ENCODE results near the gene DUSP3. TPM values are rescaled to one million over a fixed set of nuclear protein-coding genes. Genes with fewer than 3 reads are reported as not detected.
A peak's percentile ranks its signal among the peaks of the same experiment; 100 is the strongest.

The DUSP3 gene
- total and polyA plus RNA-seq, 8 donors: 33.0 to 97.8 (median 63.5) TPM

GRCh38 chr17:43779145-43780125 is 658 bp upstream of the DUSP3 start:
- H3K4me3 ChIP-seq: peak overlapping the region; percentile 68 to 96 (median 82)
- TF ChIP-seq POLR2AphosphoS5 (IDR thresholded peaks at IDR 0.05): no peak
- TF ChIP-seq CTCF (IDR thresholded peaks at IDR 0.05): no peak
- no peak for TF ChIP-seq EP300 (IDR thresholded peaks at IDR 0.05)
- no peak for TF ChIP-seq POLR2A (IDR thresholded peaks at IDR 0.05)
- intact Hi-C loops (cut with DNase I; ENCODE audit: low total_unique reads): no loop called here

GRCh38 chr17:43774304-43775250 is 4.2 kb downstream of the DUSP3 start:
- peaks cover 36 to 71% (median 63%) of the 10 kb centered on the region in 4 donors for H3K36me3 ChIP-seq
- H3K4me3 ChIP-seq: no peak overlapping the region
- H3K4me1 ChIP-seq: peaks cover 45 to 78% (median 67%) of the 10 kb centered on the region in 4 donors
- intact Hi-C loops (cut with DNase I; ENCODE audit: low total_unique reads): no loop called here
- no peaks in the 10 kb centered on the region for H3K27me3 ChIP-seq
- WGBS, 5 donors: 92 to 93% (median 92%) methylated on average over 16 of the region's 16 CpGs
- no peaks in the 10 kb centered on the region for H3K9me3 ChIP-seq
- peak overlapping the region in 2 of 5 donors; percentile 1 to 99 for H3K27ac ChIP-seq
- TF ChIP-seq EP300 (IDR thresholded peaks at IDR 0.05): no peak
- TF ChIP-seq POLR2A (IDR thresholded peaks at IDR 0.05): no peak
- no peak for TF ChIP-seq CTCF (IDR thresholded peaks at IDR 0.05)
- no peak for TF ChIP-seq POLR2AphosphoS5 (IDR thresholded peaks at IDR 0.05)
- DNase-seq: no peak

More at GRCh38 chr17:43779145-43780125, 658 bp upstream of the DUSP3 start:
- Histone ChIP-seq H3K9me3 (no peaks in the 10 kb centered on the region), H3K4me1 (peaks cover 36 to 52% (median 44%) of the 10 kb centered on the region in 4 donors), H3K27me3 (no peaks in the 10 kb centered on the region), H3K27ac (peak overlapping the region; percentile 99 to 100 (median 99)), H3K36me3 (peaks cover 2 to 23% (median 15%) of the 10 kb centered on the region in 4 donors)
- no peak for DNase-seq
- 7 to 10% (median 8%) methylated on average over 20 to 26 of the region's 26 CpGs for WGBS, 5 donors

GRCh38 chr17:43772877-43773648 is 5.7 kb downstream of the DUSP3 start:
- H3K27ac ChIP-seq: peak overlapping the region; percentile 22 to 79 (median 72)
- WGBS, 5 donors: 26 to 47% (median 46%) methylated on average over 10 of the region's 10 CpGs
- H3K4me1 ChIP-seq: peaks cover 49 to 86% (median 74%) of the 10 kb centered on the region in 4 donors
- no peaks in the 10 kb centered on the region for H3K9me3 ChIP-seq
- H3K36me3 ChIP-seq: peaks cover 45 to 85% (median 78%) of the 10 kb centered on the region in 4 donors
- DNase-seq: no peak
- no peak overlapping the region for H3K4me3 ChIP-seq
- H3K27me3 ChIP-seq: no peaks in the 10 kb centered on the region
- no peak for TF ChIP-seq CTCF (IDR thresholded peaks at IDR 0.05)
- no peak for TF ChIP-seq POLR2A (IDR thresholded peaks at IDR 0.05)
- TF ChIP-seq EP300 (IDR thresholded peaks at IDR 0.05): no peak
- no peak for TF ChIP-seq POLR2AphosphoS5 (IDR thresholded peaks at IDR 0.05)
- intact Hi-C loops (cut with DNase I; ENCODE audit: low total_unique reads): no loop called here
